RWPE1 (cell line): ENCODE measurements around the gene IFNL3.

Source experiments
- CTCF ChIA-PET: fragments of 350-600 bp; sonication (Branson Sonifier 250); formaldehyde crosslinking; extraction: SDS; loops from one replicate; lab custom pipeline; 2021; lab: Yijun Ruan, JAX
- POLR2A ChIA-PET: fragments of 400-600 bp; formaldehyde crosslinking; extraction: SDS; loops from one replicate; lab custom pipeline; 2020; ENCODE audit warnings: antibody characterized with exemption; ENCODE audit not compliant: low non-redundant PET; lab: Yijun Ruan, JAX
- DNase-seq: peaks from one replicate; pipeline ENCODE4 v3.0.0; 2012; ENCODE audit warnings: low spot score
- H3K27ac ChIP-seq: fragments of 450-650 bp; 2 replicates; pipeline ENCODE4 v1.5.1; 2017
- CTCF ChIP-seq: fragments of 450-650 bp; conservative IDR thresholded peaks from 2 replicates; pipeline ENCODE4 v1.5.1; 2017; ENCODE audit warnings: low read depth, mild to moderate bottlenecking

Gene IFNL3

GRCh38 chr19:39205449-39205764, 39.4 kb downstream of the IFNL3 start:
- ChIA-PET CTCF (interaction anchor here (0.5 kb wide), 1 partner anchor 440 kb away, joined by 6 read pairs; no protein-coding TSS in a partner anchor), POLR2A (no interaction called here)
- H3K27ac ChIP-seq: no peak overlapping the region
- no peak for DNase-seq
- TF ChIP-seq CTCF: no peak

DNA sequence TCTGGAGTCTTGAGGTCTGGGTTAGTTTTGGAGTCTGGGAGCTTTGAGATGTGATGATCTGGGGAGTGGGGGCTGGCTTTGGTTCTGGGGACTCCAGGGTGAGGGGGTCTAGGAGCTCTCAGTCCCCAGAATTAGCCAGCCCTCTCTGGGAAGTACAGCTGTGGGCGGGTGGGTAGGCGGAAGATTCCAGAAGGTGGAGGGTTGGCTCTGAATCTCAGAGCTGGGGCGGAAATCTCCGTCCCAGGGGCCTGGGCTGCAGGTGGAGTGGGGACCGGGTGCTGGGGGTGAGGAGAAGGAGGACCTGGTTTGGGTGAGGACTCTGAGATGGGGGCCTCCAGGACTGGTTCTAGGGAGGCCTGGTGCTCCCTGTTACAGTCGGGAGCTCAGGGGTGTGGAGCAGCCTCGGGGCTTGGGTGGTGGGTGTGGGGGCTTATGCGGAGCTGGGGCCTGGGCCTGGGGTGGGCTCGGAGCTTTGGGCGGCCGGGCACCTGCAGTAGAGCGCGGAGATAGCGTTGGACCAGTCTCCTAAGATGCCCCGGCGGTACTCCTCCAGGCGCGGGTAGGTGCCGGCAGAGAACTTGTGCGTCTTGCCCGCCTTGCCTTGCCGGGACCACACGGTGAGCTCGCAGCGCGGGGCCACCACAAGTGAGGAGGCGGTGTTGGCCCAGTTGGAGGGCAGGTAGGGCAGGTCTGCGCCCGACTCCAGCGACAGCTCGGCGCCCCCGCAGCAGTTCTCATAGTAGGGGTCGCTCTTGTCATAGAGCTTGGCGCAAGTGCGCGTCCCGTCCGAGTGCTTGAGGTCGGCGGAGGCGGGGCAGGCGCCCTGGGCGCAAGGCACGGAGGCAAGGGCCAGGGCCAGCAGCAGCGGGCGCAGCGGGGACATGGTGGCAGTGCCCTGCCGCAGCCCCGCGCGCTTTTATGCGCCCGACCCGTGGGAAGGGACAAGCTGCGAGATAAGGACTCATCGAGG, 41.1 kb downstream of the IFNL3 start, which contains the start of gene SYCN:
SYCN (minus strand) TSS at position 892 of the 970 bp plus-strand sequence; CDS start at position 883, 9 bp downstream.
- POLR2A ChIA-PET: no interaction called here
- CTCF ChIA-PET: interaction anchor here (0.6 kb wide), 1 partner anchor 12 kb away, joined by 3 read pairs; no protein-coding TSS in a partner anchor
- no peak for DNase-seq

DNA sequence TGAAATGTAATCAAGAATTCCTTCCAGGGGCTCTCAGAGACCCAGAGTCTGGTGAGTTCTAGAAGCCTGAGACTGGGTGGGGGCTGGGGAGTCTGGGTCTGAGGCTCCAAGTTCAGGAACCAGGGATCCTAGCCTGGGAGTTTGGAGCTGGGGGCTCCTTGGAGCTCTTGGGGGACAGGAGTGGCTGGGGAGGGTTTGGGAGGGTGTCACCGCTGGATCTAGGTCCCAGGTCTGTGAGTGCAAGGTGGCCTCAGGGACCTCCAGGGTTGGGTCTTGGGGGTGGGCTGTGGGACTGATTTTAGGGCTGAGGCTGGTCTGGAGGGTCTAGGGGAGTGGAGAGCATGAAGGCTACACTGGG, 41.8 kb downstream of the IFNL3 start:
- CTCF ChIA-PET: no interaction called here
- no peak for DNase-seq
- no peak for TF ChIP-seq CTCF
- POLR2A ChIA-PET: no interaction called here
- no peak overlapping the region for H3K27ac ChIP-seq

More for the DNA sequence above, 41.1 kb downstream of the IFNL3 start, which contains the start of gene SYCN:
- H3K27ac ChIP-seq: no peak within 1 kb of the TSS
- TF ChIP-seq CTCF: no peak

- no peak for DNase-seq
- ChIA-PET CTCF (no interaction called here), POLR2A (no interaction called here)
- TF ChIP-seq CTCF: no peak
- no peak overlapping the region for H3K27ac ChIP-seq
Observed at GRCh38 chr19:39200803-39201115, 44.0 kb downstream of the IFNL3 start.

- no peak for TF ChIP-seq CTCF
- POLR2A ChIA-PET: no interaction called here
- CTCF ChIA-PET: no interaction called here
- H3K27ac ChIP-seq: no peak overlapping the region
- DNase-seq: no peak
Observed at GRCh38 chr19:39200066-39200802, 44.6 kb downstream of the IFNL3 start.

DNA sequence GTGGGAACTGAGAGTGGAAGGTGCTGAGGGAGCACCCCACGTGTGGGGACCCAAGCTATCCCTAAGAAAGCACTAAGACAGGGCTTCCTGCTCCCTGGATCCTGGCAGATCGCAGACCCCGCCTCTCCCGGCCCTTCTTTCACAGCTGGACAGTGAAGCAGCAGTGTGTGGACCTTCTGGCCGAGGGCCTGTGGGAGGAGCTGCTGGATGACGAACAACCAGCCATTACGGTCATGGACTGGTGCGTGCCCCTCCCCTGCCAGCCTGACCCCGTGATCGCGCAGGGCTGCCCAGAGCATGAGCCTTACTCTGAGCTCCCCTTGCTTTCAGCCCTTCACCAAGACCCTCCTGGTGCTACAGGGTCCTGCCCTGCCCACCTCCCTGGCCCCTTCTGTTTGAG, 45.8 kb downstream of the IFNL3 start:
- POLR2A ChIA-PET: no interaction called here
- no peak overlapping the region for H3K27ac ChIP-seq
- TF ChIP-seq CTCF: no peak
- CTCF ChIA-PET: interaction anchor here (0.6 to 1.3 kb wide), 2 partner anchors 42 to 76 kb away, joined by 3 to 5 read pairs; no protein-coding TSS in a partner anchor
- no peak for DNase-seq
